Measurements from ENCODE around the gene OPRD1.

Gene OPRD1

GRCh38 chr1:28836421-28836956 is 24.5 kb downstream of the OPRD1 start (continued):
- TF ChIP-seq ZNF707 (tag by site-specific recombination; IDR thresholded peaks at IDR 0.05) (no peak), ZNF830 (tag by site-specific recombination; IDR thresholded peaks at IDR 0.05; ENCODE audit: low read depth) (no peak), KLF7 (tag by site-specific recombination; IDR thresholded peaks at IDR 0.05; ENCODE audit: borderline replicate concordance) (no peak), TCF7L2 (IDR thresholded peaks at IDR 0.05; ENCODE audit: borderline replicate concordance, low read depth, low read length) (no peak), ZNF239 (tag by site-specific recombination; IDR thresholded peaks at IDR 0.05) (no peak), BCL11A (tag by site-specific recombination; IDR thresholded peaks at IDR 0.05; ENCODE audit: low read depth) (no peak), TSHZ1 (tag by site-specific recombination; IDR thresholded peaks at IDR 0.05; ENCODE audit: borderline replicate concordance) (no peak), ZNF311 (tag by site-specific recombination; IDR thresholded peaks at IDR 0.05; ENCODE audit: borderline replicate concordance) (no peak)

GRCh38 chr1:28840928-28841544 is 29.1 kb downstream of the OPRD1 start:
- POLR2A ChIA-PET, result no interaction called here
- Histone ChIP-seq H3K36me3 (ENCODE audit: control insufficient read depth in 2 of 2, insufficient read depth in 1 of 2, low read length in 2 of 2) (no peaks in the 10 kb centered on the region), H3K4me3 (ENCODE audit: low read depth, low read length) (no peak overlapping the region), H3K27ac (ENCODE audit: extremely low read depth, low read depth, low read length) (no peak overlapping the region), H3K4me1 (ENCODE audit: control insufficient read depth, insufficient read depth, low read length) (no peaks in the 10 kb centered on the region), H3K9me3 (ENCODE audit: control insufficient read depth, insufficient read depth, low read depth, low read length) (no peaks in the 10 kb centered on the region)
- CTCF ChIA-PET, result no interaction called here
- peak; percentile 20; the same call in 1 of the 2 replicates for TF ChIP-seq ZNF692 (tag by site-specific recombination; IDR thresholded peaks at IDR 0.05)
- TF ChIP-seq ZNF623 (tag by site-specific recombination; IDR thresholded peaks at IDR 0.05), result no peak
- TF ChIP-seq HOXC10 (CRISPR knock-in tag; IDR thresholded peaks at IDR 0.05), result no peak
- no peak for TF ChIP-seq WT1 (tag by site-specific recombination; IDR thresholded peaks at IDR 0.05)
- TF ChIP-seq MEIS1 (CRISPR knock-in tag; IDR thresholded peaks at IDR 0.05; ENCODE audit: borderline replicate concordance), result no peak
- TF ChIP-seq HOXA7 (CRISPR knock-in tag; IDR thresholded peaks at IDR 0.05; ENCODE audit: borderline replicate concordance), result no peak
- no peak for TF ChIP-seq ZNF837 (tag by site-specific recombination; IDR thresholded peaks at IDR 0.05)
- TF ChIP-seq ZBTB6 (tag by site-specific recombination; IDR thresholded peaks at IDR 0.05), result no peak
- no peak for TF ChIP-seq MYNN (tag by site-specific recombination; IDR thresholded peaks at IDR 0.05; ENCODE audit: borderline replicate concordance)

Measured in HEK293 (cell line).